ENCODE data around the gene FILIP1L. TPM values are rescaled to one million over a fixed set of nuclear protein-coding genes. Genes with fewer than 3 reads are reported as not detected.

FILIP1L gene
- total RNA-seq, 1 donor from 2014 or later = 0.15 TPM

GRCh38 chr3:100048248-100048647, 66.1 kb downstream of the FILIP1L start:
- Histone ChIP-seq H3F3A (ENCODE audit: low read depth) (no peaks in the 10 kb centered on the region), H3K4me3 (no peak overlapping the region), H3K4me1 (no peaks in the 10 kb centered on the region), H4K20me1 (ENCODE audit: low read depth) (no peaks in the 10 kb centered on the region), H3K9ac (no peak overlapping the region), H3K27ac (no peak overlapping the region), H3K4me2 (no peak overlapping the region), H3K36me3 (no peaks in the 10 kb centered on the region), H3K79me2 (ENCODE audit: low read depth) (no peaks in the 10 kb centered on the region), H3K27me3 (no peaks in the 10 kb centered on the region), H3K9me3 (ENCODE audit: low read depth) (no peaks in the 10 kb centered on the region), H2AFZ (replicated peaks) (no peak overlapping the region)
- H3K27me3 Mint-ChIP-seq (ENCODE audit: insufficient read depth, low read depth) = no peaks in the 10 kb centered on the region
- H3K27ac Mint-ChIP-seq = no peak overlapping the region
- H3K4me1 Mint-ChIP-seq = peaks cover 18% of the 10 kb centered on the region
- no peaks in the 10 kb centered on the region for H3K36me3 Mint-ChIP-seq
- no peaks in the 10 kb centered on the region for H3K9me3 Mint-ChIP-seq
- no peak for TF ChIP-seq EZH2phosphoT487 (IDR thresholded peaks at IDR 0.05)
- no peak for TF ChIP-seq EZH2 (IDR thresholded peaks at IDR 0.05)
- TF ChIP-seq, protein P1, sequence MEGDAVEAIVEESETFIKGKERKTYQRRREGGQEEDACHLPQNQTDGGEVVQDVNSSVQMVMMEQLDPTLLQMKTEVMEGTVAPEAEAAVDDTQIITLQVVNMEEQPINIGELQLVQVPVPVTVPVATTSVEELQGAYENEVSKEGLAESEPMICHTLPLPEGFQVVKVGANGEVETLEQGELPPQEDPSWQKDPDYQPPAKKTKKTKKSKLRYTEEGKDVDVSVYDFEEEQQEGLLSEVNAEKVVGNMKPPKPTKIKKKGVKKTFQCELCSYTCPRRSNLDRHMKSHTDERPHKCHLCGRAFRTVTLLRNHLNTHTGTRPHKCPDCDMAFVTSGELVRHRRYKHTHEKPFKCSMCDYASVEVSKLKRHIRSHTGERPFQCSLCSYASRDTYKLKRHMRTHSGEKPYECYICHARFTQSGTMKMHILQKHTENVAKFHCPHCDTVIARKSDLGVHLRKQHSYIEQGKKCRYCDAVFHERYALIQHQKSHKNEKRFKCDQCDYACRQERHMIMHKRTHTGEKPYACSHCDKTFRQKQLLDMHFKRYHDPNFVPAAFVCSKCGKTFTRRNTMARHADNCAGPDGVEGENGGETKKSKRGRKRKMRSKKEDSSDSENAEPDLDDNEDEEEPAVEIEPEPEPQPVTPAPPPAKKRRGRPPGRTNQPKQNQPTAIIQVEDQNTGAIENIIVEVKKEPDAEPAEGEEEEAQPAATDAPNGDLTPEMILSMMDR (IDR thresholded peaks at IDR 0.05) = no peak
- H3K4me3 Mint-ChIP-seq = no peak overlapping the region
- no peak for DNase-seq (ENCODE audit: low spot score)

DNA sequence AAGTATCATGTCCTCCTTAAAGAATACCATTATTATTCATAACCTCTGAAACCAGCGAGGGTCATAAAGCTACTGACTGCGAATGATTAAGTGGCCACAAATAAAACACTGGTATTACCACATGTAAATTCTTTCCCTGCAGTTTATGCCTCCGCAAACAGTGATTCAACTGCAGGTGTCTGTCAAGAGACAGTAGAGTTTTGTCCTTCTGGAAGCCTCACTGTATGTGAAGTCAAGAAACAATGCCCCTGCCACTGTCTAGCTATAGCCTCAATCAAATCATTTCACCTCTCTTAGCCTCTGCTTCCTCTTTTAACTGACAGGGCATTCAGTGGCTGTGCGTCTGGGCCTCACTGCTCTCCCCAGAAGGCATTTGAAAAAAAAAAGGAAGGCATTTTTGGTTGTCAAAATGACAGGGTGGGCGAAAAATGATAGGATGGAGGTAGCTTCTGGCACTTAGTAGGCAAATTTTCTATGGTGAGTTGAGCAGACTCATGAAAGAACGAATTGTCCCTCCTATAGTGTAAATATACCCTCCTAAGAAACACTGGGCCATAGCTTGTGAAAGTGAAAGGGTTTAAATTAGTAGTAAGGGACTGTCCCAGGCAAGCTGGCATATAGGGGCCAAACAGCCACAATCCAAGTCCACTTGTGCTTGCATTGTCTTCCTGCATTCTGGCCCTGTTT, 66.7 kb downstream of the FILIP1L start:
- TF ChIP-seq, protein P1 (IDR thresholded peaks at IDR 0.05) = no peak
- no peak for TF ChIP-seq EZH2 (IDR thresholded peaks at IDR 0.05)
- TF ChIP-seq EZH2phosphoT487 (IDR thresholded peaks at IDR 0.05) = no peak

GRCh38 chr3:100046986-100047385, 67.3 kb downstream of the FILIP1L start:
- Mint-ChIP-seq H3K9me3 (no peaks in the 10 kb centered on the region), H3K27ac (no peak overlapping the region), H3K4me3 (no peak overlapping the region), H3K27me3 (ENCODE audit: insufficient read depth, low read depth) (no peaks in the 10 kb centered on the region), H3K4me1 (peaks cover 18% of the 10 kb centered on the region), H3K36me3 (no peaks in the 10 kb centered on the region)
- TF ChIP-seq EZH2phosphoT487 (IDR thresholded peaks at IDR 0.05) (no peak), EZH2 (IDR thresholded peaks at IDR 0.05) (no peak)
- TF ChIP-seq, protein P1 (IDR thresholded peaks at IDR 0.05) = no peak
- no peaks in the 10 kb centered on the region for H3K4me1 ChIP-seq
- no peaks in the 10 kb centered on the region for H3K36me3 ChIP-seq
- no peaks in the 10 kb centered on the region for H3K9me3 ChIP-seq (ENCODE audit: low read depth)
- H3K27ac ChIP-seq = no peak overlapping the region
- H3K4me3 ChIP-seq = no peak overlapping the region
- no peaks in the 10 kb centered on the region for H3F3A ChIP-seq (ENCODE audit: low read depth)
- H3K9ac ChIP-seq = no peak overlapping the region
- H3K79me2 ChIP-seq (ENCODE audit: low read depth) = no peaks in the 10 kb centered on the region
- no peaks in the 10 kb centered on the region for H3K27me3 ChIP-seq
- H4K20me1 ChIP-seq (ENCODE audit: low read depth) = no peaks in the 10 kb centered on the region
- no peak for DNase-seq (ENCODE audit: low spot score)
- no peak overlapping the region for H3K4me2 ChIP-seq
- no peak overlapping the region for H2AFZ ChIP-seq (replicated peaks)

More for the DNA sequence above, 66.7 kb downstream of the FILIP1L start:
- peak overlapping the region; percentile 10 for H3K27ac Mint-ChIP-seq
- no peak overlapping the region for H3K4me3 Mint-ChIP-seq
- peak; percentile 9 for DNase-seq (ENCODE audit: low spot score)
- no peak overlapping the region for H3K27ac ChIP-seq
- no peaks in the 10 kb centered on the region for H3K36me3 Mint-ChIP-seq
- H2AFZ ChIP-seq (replicated peaks) = no peak overlapping the region
- H3K79me2 ChIP-seq (ENCODE audit: low read depth) = no peaks in the 10 kb centered on the region
- H3K4me3 ChIP-seq = no peak overlapping the region
- H3K4me1 Mint-ChIP-seq = peaks cover 18% of the 10 kb centered on the region
- no peaks in the 10 kb centered on the region for H4K20me1 ChIP-seq (ENCODE audit: low read depth)
- H3K9ac ChIP-seq = no peak overlapping the region
- no peaks in the 10 kb centered on the region for H3K4me1 ChIP-seq
- no peaks in the 10 kb centered on the region for H3K27me3 ChIP-seq
- H3K27me3 Mint-ChIP-seq (ENCODE audit: insufficient read depth, low read depth) = no peaks in the 10 kb centered on the region
- no peaks in the 10 kb centered on the region for H3K9me3 ChIP-seq (ENCODE audit: low read depth)
- no peaks in the 10 kb centered on the region for H3F3A ChIP-seq (ENCODE audit: low read depth)
- no peaks in the 10 kb centered on the region for H3K9me3 Mint-ChIP-seq
- peak overlapping the region; percentile 2 for H3K4me2 ChIP-seq
- H3K36me3 ChIP-seq = no peaks in the 10 kb centered on the region
